Endothelial cell of umbilical vein (primary cell): ENCODE data around the gene CNOT6L. TPM values are rescaled to one million over a fixed set of nuclear protein-coding genes. Genes with fewer than 3 reads are reported as not detected.

Source experiments
- BruUV-seq: library from RNA; stranded (reverse); fragments of 400-500 nt; replicated peaks from 2 replicates; lab custom pipeline; 2021; lab: Mats Ljungman, UMichigan
- CTCF ChIA-PET: fragments of 300-600, 350-600 bp; sonication (Branson Sonifier 250); formaldehyde crosslinking; loops from one replicate; lab custom pipeline; 2021; ENCODE audit warnings: antibody characterized with exemption, inconsistent platforms; lab: Charles Lee
- POLR2A ChIA-PET: fragments of 300-600, 350-600 bp; sonication (Branson Sonifier 250); formaldehyde crosslinking; loops from one replicate; lab custom pipeline; 2021; ENCODE audit warnings: antibody characterized with exemption, inconsistent platforms; lab: Charles Lee
- DNase-seq: peaks from one replicate; pipeline ENCODE4 v3.0.0-alpha.2; 2011; ENCODE audit warnings: low read depth, low spot score
- FAIRE-seq: peaks from 2 replicates; lab custom pipeline; 2011; peaks lifted over from hg19 to GRCh38; lab: Jason Lieb, UNC
- H2AFZ ChIP-seq: 2 replicates; pipeline ENCODE4 v1.6.0; 2012; ENCODE audit warnings: low read depth, low read length, control low read depth, inconsistent platforms
- H3K27ac ChIP-seq: 2 replicates; pipeline ENCODE4 v1.5.1; 2011; ENCODE audit warnings: low read depth, mild to moderate bottlenecking, control low read depth, low read length, moderate library complexity; ENCODE audit not compliant: insufficient read depth
- H3K27me3 ChIP-seq, 2 experiments: 2 replicates each; pipeline versions ENCODE4 v1.6.0 to v1.6.1; 2011; ENCODE audit warnings: low read length in 2 of 2, mixed read lengths in 1 of 2; ENCODE audit not compliant: control insufficient read depth in 2 of 2, insufficient read depth in 2 of 2
- H3K36me3 ChIP-seq, 2 experiments: 2 replicates in 1 of 2; 3 replicates in 1 of 2; pipeline ENCODE4 v1.5.1; 2011; ENCODE audit warnings: low read length in 2 of 2, mild to moderate bottlenecking in 1 of 2, moderate library complexity in 1 of 2; ENCODE audit not compliant: control insufficient read depth in 2 of 2, insufficient read depth in 2 of 2; ENCODE audit errors: extremely low read depth in 1 of 2
- H3K4me1 ChIP-seq: 3 replicates; pipeline ENCODE4 v1.5.1; 2011; ENCODE audit warnings: mild to moderate bottlenecking, low read length; ENCODE audit not compliant: control insufficient read depth, insufficient read depth; ENCODE audit errors: extremely low read depth
- H3K4me2 ChIP-seq: 2 replicates; pipeline ENCODE4 v1.6.1; 2011; ENCODE audit warnings: low read length, control low read depth, mixed read lengths; ENCODE audit not compliant: insufficient read depth
- H3K4me3 ChIP-seq, 3 experiments: fragments of 200-600 bp in 1 of 3; sonication (generic), shearing (Covaris generic) in 1 of 3; replicated peaks in 1 of 3; 2 replicates each; pipeline ENCODE4 v1.5.1; 2011 to 2016; ENCODE audit warnings: control low read depth in 3 of 3, low read length in 3 of 3, mild to moderate bottlenecking in 2 of 3, inconsistent platforms in 1 of 3, low read depth in 1 of 3, moderate library complexity in 1 of 3; ENCODE audit not compliant: insufficient read depth in 1 of 3
- H3K79me2 ChIP-seq: 2 replicates; pipeline ENCODE4 v1.6.0; 2012; ENCODE audit warnings: low read length, inconsistent platforms; ENCODE audit not compliant: control insufficient read depth, insufficient read depth
- H3K9ac ChIP-seq: replicated peaks from 2 replicates; pipeline ENCODE3; 2011; ENCODE audit warnings: low read length, control low read depth; ENCODE audit not compliant: insufficient read depth; ENCODE audit errors: extremely low read depth
- H3K9me1 ChIP-seq: replicated peaks from 3 replicates; pipeline ENCODE4 v1.6.0; 2011; ENCODE audit warnings: mild to moderate bottlenecking, low read length; ENCODE audit not compliant: control insufficient read depth, insufficient read depth; ENCODE audit errors: extremely low read depth
- H3K9me3 ChIP-seq: replicated peaks from 2 replicates; pipeline ENCODE4 v1.5.1; 2012; ENCODE audit warnings: low read length, inconsistent platforms; ENCODE audit not compliant: control insufficient read depth, insufficient read depth
- H4K20me1 ChIP-seq: replicated peaks from 2 replicates; pipeline ENCODE3; 2011; ENCODE audit warnings: mild to moderate bottlenecking, low read length; ENCODE audit not compliant: control insufficient read depth, insufficient read depth; ENCODE audit errors: extremely low read depth
- CTCF ChIP-seq, 2 donors: IDR thresholded peaks; 1 replicate in 1 of 2; 2 replicates in 1 of 2; pipeline ENCODE4 v1.5.1; 2011; ENCODE audit warnings: low read length in 2 of 2, mild to moderate bottlenecking in 2 of 2, moderate library complexity in 2 of 2, control low read depth in 1 of 2, inconsistent platforms in 1 of 2, low read depth in 1 of 2; ENCODE audit not compliant: insufficient read depth in 1 of 2; ENCODE audit errors: extremely low read depth in 1 of 2
- FOS ChIP-seq: IDR thresholded peaks from 2 replicates; pipeline ENCODE4 v1.6.1; 2011; ENCODE audit warnings: mild to moderate bottlenecking, low read length, moderate library complexity, borderline replicate concordance; ENCODE audit not compliant: insufficient read depth
- GATA2 ChIP-seq: IDR thresholded peaks from 2 replicates; pipeline ENCODE4 v1.7.0; 2011; ENCODE audit warnings: low read depth, mild to moderate bottlenecking, moderate library complexity, mixed read lengths, low read length; ENCODE audit not compliant: insufficient read length, insufficient read depth
- JUN ChIP-seq: IDR thresholded peaks from 2 replicates; pipeline ENCODE4 v1.6.1; 2011; ENCODE audit warnings: borderline replicate concordance, low read depth; ENCODE audit not compliant: insufficient read length, insufficient read depth
- MYC ChIP-seq: IDR thresholded peaks from one replicate; pipeline ENCODE4 v1.6.1; 2011; ENCODE audit warnings: mild to moderate bottlenecking, low read depth, low read length
- POLR2A ChIP-seq: IDR thresholded peaks from 2 replicates; pipeline ENCODE4 v1.6.1; 2012; ENCODE audit warnings: low read depth, mild to moderate bottlenecking, control low read depth, low read length
- POLR2AphosphoS5 ChIP-seq: IDR thresholded peaks from 2 replicates; pipeline ENCODE4 v1.6.1; 2012; ENCODE audit warnings: low read depth, mild to moderate bottlenecking, control low read depth, low read length, moderate library complexity; ENCODE audit not compliant: insufficient read depth
- dilution Hi-C: fragments of 300-500 bp; cut with MboI; formaldehyde crosslinking; loops from one replicate; pipeline ENCODE4 v1.15.0; 2019; ENCODE audit warnings: low sequenced_read_pairs; ENCODE audit not compliant: extremely low pct_ligation_motif_present
- intact Hi-C: fragments of 100-400 bp; cut with micrococcal nuclease; formaldehyde crosslinking; loops from one replicate; pipeline ENCODE4 v1.10.0; 2022
- polyA plus RNA-seq, 4 experiments: library from polyadenylated mRNA; depleted of rRNA in 3 of 4; stranded (reverse) in 3 of 4; unstranded in 1 of 4; fragments of >200 nt; gene quantifications; 2 replicates each; pipeline versions ENCODE4 v1.2.1 to v1.2.3, GENCODE V29; 2011 to 2012; ENCODE audit warnings: missing spikeins in 1 of 4
- total RNA-seq: library from RNA; stranded (reverse); gene quantifications from 2 replicates; pipeline ENCODE4 v1.2.3, GENCODE V29; 2021
- TF ChIP-seq, protein P1 (sequence below): IDR thresholded peaks from 2 replicates; pipeline ENCODE4 v1.6.1; 2011; ENCODE audit not compliant: insufficient read depth, insufficient read length

Gene CNOT6L
- total and polyA plus RNA-seq, 2 donors (not counting 3 experiments of a cell fraction or from before 2014, with no cell fraction given) = 8.5 to 60.7 TPM

GRCh38 chr4:77802402-77802801, 16.8 kb downstream of the CNOT6L start:
- intact Hi-C loops = no loop called here
- dilution Hi-C loops = no loop called here
- no peaks in the 10 kb centered on the region for H3K9me1 ChIP-seq
- peaks cover 89% of the 10 kb centered on the region for H3K79me2 ChIP-seq
- TF ChIP-seq FOS = no peak
- no peak for TF ChIP-seq POLR2AphosphoS5
- TF ChIP-seq GATA2 = no peak
- TF ChIP-seq POLR2A = no peak
- TF ChIP-seq MYC = no peak
- no peak for TF ChIP-seq CTCF (IDR thresholded peaks at IDR 0.05; ENCODE audit: extremely low read depth in 1 of 2, insufficient read depth in 1 of 2, low read depth in 1 of 2, low read length in 2 of 2)
- TF ChIP-seq, protein P1, sequence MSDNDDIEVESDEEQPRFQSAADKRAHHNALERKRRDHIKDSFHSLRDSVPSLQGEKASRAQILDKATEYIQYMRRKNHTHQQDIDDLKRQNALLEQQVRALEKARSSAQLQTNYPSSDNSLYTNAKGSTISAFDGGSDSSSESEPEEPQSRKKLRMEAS = no peak
- no peak for TF ChIP-seq JUN
- no peak overlapping the region for H2AFZ ChIP-seq
- no peak overlapping the region for H3K4me3 ChIP-seq
- no peaks in the 10 kb centered on the region for H3K36me3 ChIP-seq
- no peaks in the 10 kb centered on the region for H3K27me3 ChIP-seq
- POLR2A ChIA-PET = no interaction called here
- H4K20me1 ChIP-seq = peaks cover 3% of the 10 kb centered on the region
- peaks cover 20% of the 10 kb centered on the region for H3K4me1 ChIP-seq
- H3K9me3 ChIP-seq = no peaks in the 10 kb centered on the region
- no peak for DNase-seq
- FAIRE-seq = no peak
- CTCF ChIA-PET = no interaction called here
- H3K27ac ChIP-seq = no peak overlapping the region
- no TSS peak for BruUV-seq
- H3K9ac ChIP-seq = no peak overlapping the region
- H3K4me2 ChIP-seq = no peak overlapping the region
